Measurements from ENCODE around the gene KCNH4.

GRCh38 chr17:42184713-42185620, 4.0 kb upstream of the KCNH4 start, which contains the start of gene HCRT:
- TF ChIP-seq CTCF (IDR thresholded peaks at IDR 0.05) (no peak), EZH2 (IDR thresholded peaks at IDR 0.05; ENCODE audit: borderline replicate concordance, insufficient read depth, low read depth, low read length, poor library complexity, severe bottlenecking) (no peak)

Data from B cell (primary cell).